ENCODE data around the gene EBF3.

EBF3 gene

GRCh38 chr10:129958629-129959543 is 5.2 kb downstream of the EBF3 start:
- DNase-seq: no peak

GRCh38 chr10:129958148-129958628 is 5.9 kb downstream of the EBF3 start:
- no peak for DNase-seq

GRCh38 chr10:129956876-129957673 is 7.0 kb downstream of the EBF3 start:
- DNase-seq: no peak

- DNase-seq: no peak
These were observed 7.8 kb downstream of the EBF3 start for GRCh38 chr10:129956286-129956670.

GRCh38 chr10:129955601-129956285 is 8.3 kb downstream of the EBF3 start:
- no peak for DNase-seq

GRCh38 chr10:129954492-129955315 is 9.4 kb downstream of the EBF3 start:
- DNase-seq: no peak

GRCh38 chr10:129953119-129954051 is 10.7 kb downstream of the EBF3 start:
- no peak for DNase-seq

GRCh38 chr10:129952378-129953118 is 11.5 kb downstream of the EBF3 start:
- DNase-seq: no peak

- no peak for DNase-seq
These were observed 12.2 kb downstream of the EBF3 start for GRCh38 chr10:129951970-129952265.

- DNase-seq: no peak
These were observed 12.7 kb downstream of the EBF3 start for GRCh38 chr10:129951101-129951969.

GRCh38 chr10:129950676-129951075 is 13.4 kb downstream of the EBF3 start:
- no peak for DNase-seq

- DNase-seq: no peak
These were observed 14.2 kb downstream of the EBF3 start for GRCh38 chr10:129949891-129950291.

GRCh38 chr10:129949411-129949810 is 14.7 kb downstream of the EBF3 start:
- no peak for DNase-seq

GRCh38 chr10:129946859-129947258 is 17.2 kb downstream of the EBF3 start:
- no peak for DNase-seq

GRCh38 chr10:129945941-129946760 is 17.9 kb downstream of the EBF3 start:
- no peak for DNase-seq

- no peak for DNase-seq
These were observed 18.5 kb downstream of the EBF3 start for GRCh38 chr10:129945526-129945925.

- no peak for DNase-seq
These were observed 19.0 kb downstream of the EBF3 start for GRCh38 chr10:129945064-129945463.

- no peak for DNase-seq
These were observed 19.6 kb downstream of the EBF3 start for GRCh38 chr10:129944456-129944855.
